ENCODE measurements around the gene WIPF2.

- TF ChIP-seq, protein P1, sequence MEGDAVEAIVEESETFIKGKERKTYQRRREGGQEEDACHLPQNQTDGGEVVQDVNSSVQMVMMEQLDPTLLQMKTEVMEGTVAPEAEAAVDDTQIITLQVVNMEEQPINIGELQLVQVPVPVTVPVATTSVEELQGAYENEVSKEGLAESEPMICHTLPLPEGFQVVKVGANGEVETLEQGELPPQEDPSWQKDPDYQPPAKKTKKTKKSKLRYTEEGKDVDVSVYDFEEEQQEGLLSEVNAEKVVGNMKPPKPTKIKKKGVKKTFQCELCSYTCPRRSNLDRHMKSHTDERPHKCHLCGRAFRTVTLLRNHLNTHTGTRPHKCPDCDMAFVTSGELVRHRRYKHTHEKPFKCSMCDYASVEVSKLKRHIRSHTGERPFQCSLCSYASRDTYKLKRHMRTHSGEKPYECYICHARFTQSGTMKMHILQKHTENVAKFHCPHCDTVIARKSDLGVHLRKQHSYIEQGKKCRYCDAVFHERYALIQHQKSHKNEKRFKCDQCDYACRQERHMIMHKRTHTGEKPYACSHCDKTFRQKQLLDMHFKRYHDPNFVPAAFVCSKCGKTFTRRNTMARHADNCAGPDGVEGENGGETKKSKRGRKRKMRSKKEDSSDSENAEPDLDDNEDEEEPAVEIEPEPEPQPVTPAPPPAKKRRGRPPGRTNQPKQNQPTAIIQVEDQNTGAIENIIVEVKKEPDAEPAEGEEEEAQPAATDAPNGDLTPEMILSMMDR (IDR thresholded peaks at IDR 0.05), result no peak
- TF ChIP-seq BHLHE40 (IDR thresholded peaks at IDR 0.05; ENCODE audit: low read depth, low read length), result no peak
- TF ChIP-seq POLR2A (IDR thresholded peaks at IDR 0.05; ENCODE audit: low read length), result no peak
- TF ChIP-seq EHMT2 (IDR thresholded peaks at IDR 0.05; ENCODE audit: low read depth), result no peak
- no peak for TF ChIP-seq PHF8 (IDR thresholded peaks at IDR 0.05; ENCODE audit: borderline replicate concordance, low read depth)
- TF ChIP-seq MAZ (IDR thresholded peaks at IDR 0.05; ENCODE audit: borderline replicate concordance, low read depth, low read length), result no peak
- no peak for TF ChIP-seq MAFK (IDR thresholded peaks at IDR 0.05; ENCODE audit: partially characterized antibody)
- no peak for TF ChIP-seq MYC (IDR thresholded peaks at IDR 0.05; ENCODE audit: borderline replicate concordance, low read length)
Measured at GRCh38 chr17:40259505-40259904, 40.4 kb downstream of the WIPF2 start.
